Effector memory CD8-positive, alpha-beta T cell (primary cell): ENCODE data around the gene LCORL.
"Not testable (repeated sequence)": the region's sequence is repeated elsewhere in the genome, so short reads cannot be mapped to it uniquely, and the experiment has no call there.

Source experiments
- ATAC-seq: fragments of 150-1000 bp; cut with Tn5 transposase; replicated peaks from 2 replicates; pipeline ENCODE4 v1.10.0; 2021; ENCODE audit warnings: mild to moderate bottlenecking, moderate library complexity
- DNase-seq, 3 experiments: peaks; one replicate each; pipeline ENCODE4 v3.0.0; 2021
- H3K27ac Mint-ChIP-seq, 2 donors: one replicate each; pipeline ENCODE4 v1.8.0; 2022; ENCODE audit warnings: mild to moderate bottlenecking in 2 of 2, mixed read lengths in 2 of 2, moderate library complexity in 2 of 2
- H3K27me3 Mint-ChIP-seq, 2 donors: one replicate each; pipeline ENCODE4 v1.8.0; 2022; ENCODE audit warnings: mixed read lengths in 2 of 2
- H3K36me3 Mint-ChIP-seq: one replicate; pipeline ENCODE4 v1.8.0; 2022; ENCODE audit warnings: mild to moderate bottlenecking, moderate library complexity, mixed read lengths; ENCODE audit not compliant: insufficient read depth
- H3K4me1 Mint-ChIP-seq, 2 donors: one replicate each; pipeline ENCODE4 v1.8.0; 2022; ENCODE audit warnings: low read depth in 2 of 2, mixed read lengths in 2 of 2
- H3K4me3 Mint-ChIP-seq, 2 donors: one replicate each; pipeline ENCODE4 v1.8.0; 2022; ENCODE audit warnings: mild to moderate bottlenecking in 2 of 2, mixed read lengths in 2 of 2, moderate library complexity in 2 of 2
- H3K9me3 Mint-ChIP-seq, 2 donors: one replicate each; pipeline ENCODE4 v1.8.0; 2022; ENCODE audit warnings: mixed read lengths in 2 of 2

The LCORL gene

DNA sequence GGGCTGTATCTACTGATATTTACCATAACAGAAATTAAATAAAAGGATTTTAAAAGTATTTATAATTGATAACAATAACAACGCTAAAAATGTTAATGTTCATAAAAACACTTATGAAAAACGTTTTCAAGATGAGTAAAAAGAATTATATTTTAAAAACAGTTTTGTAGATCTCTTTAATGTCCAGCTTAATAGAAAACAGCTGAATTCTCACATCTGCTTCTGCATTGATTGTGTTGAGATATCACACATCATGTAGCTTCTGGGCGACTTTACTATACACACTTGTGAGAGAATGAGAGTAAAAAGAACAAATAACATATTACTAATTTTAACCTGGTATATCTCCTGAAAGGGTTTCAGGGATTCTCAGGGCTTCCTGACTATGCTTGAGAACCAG is 127.1 kb downstream of the LCORL start:
- DNase-seq = no peak
- no peak overlapping the region for H3K4me3 Mint-ChIP-seq
- H3K4me1 Mint-ChIP-seq = no peaks in the 10 kb centered on the region
- no peak overlapping the region for H3K27ac Mint-ChIP-seq
- H3K9me3 Mint-ChIP-seq = no peaks in the 10 kb centered on the region
- H3K36me3 Mint-ChIP-seq = no peaks in the 10 kb centered on the region
- no peaks in the 10 kb centered on the region for H3K27me3 Mint-ChIP-seq
- no peak for ATAC-seq

- no peaks in the 10 kb centered on the region for H3K9me3 Mint-ChIP-seq
- H3K27me3 Mint-ChIP-seq = no peaks in the 10 kb centered on the region
Observed at GRCh38 chr4:17889692-17890091, 131.9 kb downstream of the LCORL start.

GRCh38 chr4:17884511-17884910 is 137.0 kb downstream of the LCORL start:
- no peaks in the 10 kb centered on the region for H3K27me3 Mint-ChIP-seq
- ATAC-seq = no peak
- H3K4me3 Mint-ChIP-seq = no peak overlapping the region
- no peak for DNase-seq
- H3K4me1 Mint-ChIP-seq = peaks cover 0 to 3% of the 10 kb centered on the region in 2 donors
- no peaks in the 10 kb centered on the region for H3K36me3 Mint-ChIP-seq
- H3K27ac Mint-ChIP-seq = no peak overlapping the region
- no peaks in the 10 kb centered on the region for H3K9me3 Mint-ChIP-seq

More at GRCh38 chr4:17889692-17890091, 131.9 kb downstream of the LCORL start:
- peaks cover 0 to 3% of the 10 kb centered on the region in 2 donors for H3K4me1 Mint-ChIP-seq
- H3K4me3 Mint-ChIP-seq = no peak overlapping the region
- DNase-seq = no peak
- H3K36me3 Mint-ChIP-seq = no peaks in the 10 kb centered on the region
- no peak overlapping the region for H3K27ac Mint-ChIP-seq
- ATAC-seq = no peak

GRCh38 chr4:17884063-17884462 is 137.5 kb downstream of the LCORL start:
- H3K9me3 Mint-ChIP-seq = no peaks in the 10 kb centered on the region
- H3K27me3 Mint-ChIP-seq = no peaks in the 10 kb centered on the region
- ATAC-seq (no peak), DNase-seq (no peak)
- no peak overlapping the region for H3K27ac Mint-ChIP-seq
- H3K4me1 Mint-ChIP-seq = peaks cover 0 to 3% of the 10 kb centered on the region in 2 donors
- no peaks in the 10 kb centered on the region for H3K36me3 Mint-ChIP-seq
- H3K4me3 Mint-ChIP-seq = no peak overlapping the region

DNA sequence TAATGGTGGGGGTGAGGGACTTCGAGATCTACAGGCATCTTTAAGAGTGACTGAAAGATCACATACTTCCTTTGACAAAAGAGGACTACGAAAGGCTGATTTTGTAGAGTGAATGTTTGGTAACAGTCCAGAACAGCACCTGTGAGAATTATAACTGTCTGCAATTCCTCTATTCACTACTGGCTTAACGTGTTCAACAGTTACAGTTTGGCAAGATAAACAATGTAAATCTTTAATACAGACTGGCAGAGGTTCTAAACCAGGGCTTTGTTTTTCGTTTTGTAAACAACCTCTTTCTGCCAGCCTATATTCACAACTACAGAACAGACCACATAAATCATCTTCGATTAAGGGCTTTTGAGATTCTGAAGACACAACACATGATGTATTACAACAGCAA is 143.9 kb downstream of the LCORL start:
- Mint-ChIP-seq H3K27ac (no peak overlapping the region), H3K9me3 (no peaks in the 10 kb centered on the region), H3K36me3 (no peaks in the 10 kb centered on the region), H3K27me3 (no peaks in the 10 kb centered on the region), H3K4me1 (no peaks in the 10 kb centered on the region), H3K4me3 (no peak overlapping the region)
- DNase-seq (no peak), ATAC-seq (no peak)

GRCh38 chr4:17876943-17877342 is 144.6 kb downstream of the LCORL start:
- Mint-ChIP-seq H3K4me1 (no peaks in the 10 kb centered on the region), H3K9me3 (no peaks in the 10 kb centered on the region), H3K36me3 (no peaks in the 10 kb centered on the region), H3K27me3 (no peaks in the 10 kb centered on the region), H3K4me3 (no peak overlapping the region), H3K27ac (no peak overlapping the region)
- no peak for DNase-seq
- no peak for ATAC-seq

GRCh38 chr4:17875402-17876070 is 146.0 kb downstream of the LCORL start:
- Mint-ChIP-seq H3K4me3 (no peak overlapping the region), H3K27ac (no peak overlapping the region), H3K4me1 (no peaks in the 10 kb centered on the region), H3K27me3 (no peaks in the 10 kb centered on the region), H3K9me3 (no peaks in the 10 kb centered on the region), H3K36me3 (no peaks in the 10 kb centered on the region)
- DNase-seq (no peak), ATAC-seq (no peak)

DNA sequence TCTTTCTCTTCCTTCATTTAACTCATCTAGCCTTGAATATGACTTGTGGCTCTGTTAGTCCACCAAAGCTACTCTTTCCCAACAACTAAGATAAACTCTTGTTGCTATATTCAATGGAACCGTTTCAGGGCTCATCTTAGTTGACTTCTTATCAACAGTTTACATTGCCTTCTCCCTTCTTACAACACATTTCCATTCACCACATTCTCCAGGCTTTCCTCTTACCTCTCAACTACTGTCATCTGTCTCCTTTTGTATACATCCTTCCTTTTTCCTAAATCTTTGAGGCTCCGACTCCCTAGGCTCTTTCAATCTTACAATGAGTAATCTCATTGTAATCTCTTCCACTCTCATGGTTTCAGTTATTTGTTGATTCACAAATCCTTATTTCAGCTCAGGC is 152.2 kb downstream of the LCORL start:
- Mint-ChIP-seq H3K4me3 (no peak overlapping the region), H3K4me1 (no peaks in the 10 kb centered on the region), H3K27me3 (no peaks in the 10 kb centered on the region), H3K27ac (no peak overlapping the region), H3K9me3 (no peaks in the 10 kb centered on the region), H3K36me3 (no peaks in the 10 kb centered on the region)
- no peak for ATAC-seq
- no peak for DNase-seq

DNA sequence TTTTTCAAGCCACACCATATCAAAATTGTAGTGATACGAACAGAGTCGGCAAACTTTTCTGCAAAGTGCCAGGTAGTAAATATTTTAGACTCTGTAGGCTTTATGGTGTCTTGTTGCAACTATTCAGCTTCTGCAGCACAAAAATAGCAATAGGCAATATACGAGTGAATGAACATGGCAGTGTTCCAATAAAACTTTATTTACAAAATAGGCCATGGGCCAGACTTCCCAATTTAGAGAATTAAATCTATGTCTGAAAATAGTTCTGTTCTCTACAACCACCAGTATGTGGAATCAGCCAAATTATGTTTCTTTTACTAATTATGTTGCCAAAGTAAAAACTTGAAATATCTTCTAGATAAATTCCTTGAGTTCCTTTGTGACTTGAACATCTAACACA is 154.3 kb downstream of the LCORL start:
- ATAC-seq (no peak), DNase-seq (no peak)
- H3K9me3 Mint-ChIP-seq = peaks cover 0 to under 1% of the 10 kb centered on the region in 2 donors
- no peaks in the 10 kb centered on the region for H3K36me3 Mint-ChIP-seq
- H3K4me3 Mint-ChIP-seq = no peak overlapping the region
- H3K27me3 Mint-ChIP-seq = no peaks in the 10 kb centered on the region
- H3K27ac Mint-ChIP-seq = no peak overlapping the region
- no peaks in the 10 kb centered on the region for H3K4me1 Mint-ChIP-seq

DNA sequence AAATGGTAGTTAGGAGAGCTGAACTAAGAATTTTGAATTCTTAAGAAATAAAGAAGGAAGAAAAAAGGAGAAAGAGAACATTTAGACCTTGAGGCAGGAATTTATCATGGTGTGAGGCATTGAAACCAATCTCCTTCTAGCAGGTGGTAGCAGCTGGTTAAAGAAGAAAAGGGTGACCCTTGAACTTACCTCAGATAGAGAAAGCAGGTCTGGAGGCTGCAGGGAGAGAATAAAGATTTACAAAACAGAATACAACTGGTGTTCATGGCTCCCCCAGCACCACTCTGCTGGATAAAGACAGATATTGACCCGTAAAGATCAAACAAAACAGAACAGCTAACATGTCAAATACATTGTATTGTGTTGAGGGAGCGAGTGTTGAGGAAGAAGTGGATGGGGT is 154.7 kb downstream of the LCORL start:
- Mint-ChIP-seq H3K9me3 (peaks cover 0 to 5% of the 10 kb centered on the region in 2 donors), H3K4me3 (no peak overlapping the region), H3K4me1 (no peaks in the 10 kb centered on the region), H3K27ac (no peak overlapping the region), H3K36me3 (no peaks in the 10 kb centered on the region), H3K27me3 (no peaks in the 10 kb centered on the region)
- ATAC-seq = no peak
- no peak for DNase-seq

DNA sequence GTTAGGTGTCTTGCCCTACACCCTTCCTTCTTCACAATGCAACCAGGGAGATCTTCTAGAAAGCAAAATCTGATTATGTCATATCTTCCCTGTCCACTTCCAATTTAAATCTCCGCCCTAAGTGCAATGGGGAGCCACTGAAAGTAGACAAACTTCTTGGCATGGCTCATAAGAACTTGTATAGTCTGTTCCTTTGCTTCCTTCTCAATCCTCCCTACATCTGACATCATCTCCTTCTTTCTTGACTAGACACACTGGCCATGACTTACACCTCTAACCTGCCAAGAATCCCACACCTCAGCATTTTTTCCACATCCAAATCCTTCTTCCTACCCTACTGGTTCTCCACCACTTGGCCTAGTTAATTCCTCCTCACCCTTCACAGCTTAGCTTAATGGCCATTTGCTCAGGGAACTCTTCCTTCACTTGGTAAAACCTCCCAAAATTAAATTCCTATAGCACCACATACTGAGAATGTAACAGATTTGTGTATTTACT is 155.6 kb downstream of the LCORL start:
- Mint-ChIP-seq H3K9me3 (peaks cover 0 to 9% of the 10 kb centered on the region in 2 donors), H3K27me3 (no peaks in the 10 kb centered on the region), H3K27ac (no peak overlapping the region), H3K4me3 (no peak overlapping the region), H3K4me1 (no peaks in the 10 kb centered on the region), H3K36me3 (no peaks in the 10 kb centered on the region)
- no peak for ATAC-seq
- DNase-seq = no peak

GRCh38 chr4:17861906-17862305 is 159.6 kb downstream of the LCORL start:
- not testable (repeated sequence) for H3K27ac Mint-ChIP-seq, H3K9me3 Mint-ChIP-seq, H3K36me3 Mint-ChIP-seq, DNase-seq, H3K27me3 Mint-ChIP-seq, ATAC-seq, H3K4me1 Mint-ChIP-seq, H3K4me3 Mint-ChIP-seq

DNA sequence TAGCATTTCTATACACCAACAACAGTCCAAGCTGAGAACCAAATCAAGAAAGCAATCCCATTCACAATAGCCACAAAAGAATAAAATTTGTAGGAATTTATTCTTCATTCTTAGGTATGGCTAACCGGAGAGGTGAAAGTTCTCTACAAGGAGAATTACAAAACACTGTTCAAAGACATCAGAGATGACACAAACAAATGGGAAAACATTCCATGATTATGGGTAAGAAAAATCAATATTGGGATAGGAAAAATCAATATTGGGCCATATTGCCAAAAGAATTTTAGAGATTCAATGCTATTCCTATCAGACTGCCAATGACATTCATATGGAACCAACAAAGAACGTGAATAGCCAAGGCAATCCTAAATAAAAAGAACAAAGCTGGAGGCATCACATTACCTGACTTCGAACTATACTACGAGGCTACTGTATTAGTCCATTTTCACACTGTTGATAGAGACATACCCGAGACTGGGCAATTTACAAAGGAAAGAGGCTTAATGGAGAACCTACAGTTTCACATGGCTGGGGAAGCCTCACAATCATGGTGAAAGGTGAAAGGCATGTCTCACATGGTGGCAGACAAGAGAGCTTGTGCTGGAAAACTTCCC is 161.7 kb downstream of the LCORL start:
- no peaks in the 10 kb centered on the region for H3K36me3 Mint-ChIP-seq
- no peak for DNase-seq
- no peak for ATAC-seq
- H3K4me1 Mint-ChIP-seq = no peaks in the 10 kb centered on the region
- H3K9me3 Mint-ChIP-seq = peaks cover 2 to 9% of the 10 kb centered on the region in 2 donors
- no peak overlapping the region for H3K27ac Mint-ChIP-seq
- no peak overlapping the region for H3K4me3 Mint-ChIP-seq
- H3K27me3 Mint-ChIP-seq = no peaks in the 10 kb centered on the region

DNA sequence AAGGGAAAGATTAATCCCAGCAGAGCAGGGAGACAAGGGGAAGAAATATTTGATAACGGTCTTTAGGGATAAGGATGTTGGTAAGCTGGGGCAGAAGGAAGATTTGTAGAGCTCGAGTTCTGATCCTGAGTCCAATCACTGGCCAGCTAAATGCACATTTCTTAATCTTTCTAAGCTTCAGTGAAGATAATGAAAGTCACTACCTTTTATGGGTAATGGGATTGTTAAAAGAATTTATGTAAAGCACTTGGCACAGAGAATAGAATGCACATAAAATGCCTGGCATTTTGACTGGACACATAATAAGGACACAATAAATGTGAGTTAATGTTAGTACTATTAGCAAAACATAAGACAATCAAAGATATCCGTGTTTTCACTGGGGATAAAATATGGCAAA is 167.5 kb downstream of the LCORL start:
- Mint-ChIP-seq H3K27me3 (no peaks in the 10 kb centered on the region), H3K27ac (no peak overlapping the region), H3K4me3 (no peak overlapping the region), H3K36me3 (no peaks in the 10 kb centered on the region), H3K9me3 (peaks cover 0 to 2% of the 10 kb centered on the region in 2 donors), H3K4me1 (no peaks in the 10 kb centered on the region)
- ATAC-seq = no peak
- no peak for DNase-seq
